Raji (cell line): ENCODE data around the gene AKAP7.

Source experiments
- POLR2A ChIP-seq: IDR thresholded peaks from 2 replicates; pipeline ENCODE4 v1.6.1; 2011; ENCODE audit warnings: low read depth, low read length, control low read depth; ENCODE audit not compliant: insufficient read depth

AKAP7 gene

GRCh38 chr6:131125431-131125830 is 9.8 kb upstream of the AKAP7 start:
- no peak for TF ChIP-seq POLR2A

GRCh38 chr6:131129689-131130553 is 5.3 kb upstream of the AKAP7 start:
- TF ChIP-seq POLR2A, result no peak

DNA sequence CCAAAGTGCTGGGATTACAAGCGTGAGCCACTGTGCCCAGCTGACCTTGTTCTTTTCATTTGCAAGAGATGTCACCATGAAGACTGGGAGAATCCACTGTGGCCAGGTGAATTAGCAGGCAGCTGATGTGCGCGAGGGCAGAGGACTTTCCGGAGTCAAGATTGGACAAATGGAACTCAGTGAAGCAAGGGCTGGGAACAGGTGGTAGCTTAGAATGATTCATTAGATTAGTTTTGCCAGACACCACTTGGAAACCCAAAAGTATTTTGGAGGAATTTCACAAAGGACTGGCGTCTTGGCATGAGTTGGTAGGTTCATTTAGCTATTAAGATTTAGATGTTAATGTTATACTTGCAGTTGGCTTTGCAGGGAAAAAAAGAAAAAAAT is 4.7 kb upstream of the AKAP7 start:
- no peak for TF ChIP-seq POLR2A

- TF ChIP-seq POLR2A, result no peak
Measured at GRCh38 chr6:131132360-131132759, 2.9 kb upstream of the AKAP7 start.

DNA sequence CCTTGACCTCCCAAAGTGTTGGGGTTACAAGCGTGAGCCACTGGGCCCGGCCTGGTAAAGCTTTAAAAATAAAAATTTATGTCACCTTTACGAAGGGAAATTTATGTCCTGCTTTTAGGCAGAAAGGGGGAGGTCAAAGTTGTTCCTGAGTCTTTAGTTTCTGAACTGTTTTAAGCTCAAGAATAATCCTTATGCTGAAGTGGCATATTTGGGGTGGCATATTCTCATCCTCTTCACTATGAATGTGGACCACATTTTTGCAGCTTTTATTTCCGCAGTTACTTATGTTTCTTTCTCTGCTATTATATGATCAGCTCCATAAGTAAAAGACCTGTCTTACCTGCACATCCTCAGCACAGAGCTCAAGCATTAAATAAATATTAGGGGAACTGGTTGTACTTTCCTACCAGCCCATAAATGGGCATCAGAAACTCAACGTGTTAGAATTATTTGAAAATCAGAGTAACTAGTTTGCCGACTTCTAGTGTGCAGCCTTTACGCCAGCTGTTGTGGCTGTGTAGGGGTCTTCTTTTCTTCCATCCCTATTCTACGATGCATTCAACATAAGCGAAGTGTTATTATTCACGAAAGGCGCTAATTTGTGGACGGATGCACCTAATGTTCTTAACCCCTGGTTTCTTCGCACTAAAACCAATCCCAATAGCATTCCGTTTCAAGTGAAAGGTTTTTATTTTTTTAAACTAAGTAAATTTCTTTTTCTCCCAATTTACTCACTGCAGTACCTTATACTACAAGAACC is 867 bp upstream of the AKAP7 start:
- no peak for TF ChIP-seq POLR2A

DNA sequence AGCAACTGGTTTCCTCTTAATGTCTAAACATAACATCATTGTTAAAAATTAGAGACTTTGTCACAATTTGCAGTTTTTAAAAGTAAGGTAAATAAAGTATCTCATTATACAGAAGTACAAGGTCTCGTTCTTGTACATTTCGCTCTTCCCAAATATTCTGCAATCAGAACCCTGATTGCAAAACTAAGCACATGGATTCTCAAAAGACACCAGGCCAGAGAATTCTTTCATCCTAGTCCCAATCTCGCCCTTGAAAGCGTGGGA is 355 bp upstream of the AKAP7 start:
- TF ChIP-seq POLR2A, result no peak

- TF ChIP-seq POLR2A, result no peak
Measured at GRCh38 chr6:131136021-131136786, 937 bp downstream of the AKAP7 start.

DNA sequence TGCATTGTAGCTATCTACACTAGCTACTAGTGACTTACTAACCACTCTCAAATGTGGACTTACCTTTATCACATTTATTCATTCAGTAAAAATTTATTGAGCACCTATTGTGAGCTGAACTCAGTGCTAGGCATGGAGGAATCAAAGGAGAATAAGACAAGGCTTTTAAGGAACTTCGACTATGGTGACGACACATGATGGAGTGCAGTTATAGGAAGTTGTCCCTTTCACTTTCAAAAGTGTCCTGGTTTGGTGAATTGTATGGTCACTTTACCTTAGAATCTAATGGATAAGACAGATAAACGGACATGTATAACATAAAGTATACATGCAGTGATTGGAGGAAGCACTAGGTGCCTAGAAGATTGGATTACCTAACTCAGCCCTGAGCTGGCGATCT is 4.3 kb downstream of the AKAP7 start:
- TF ChIP-seq POLR2A, result no peak

DNA sequence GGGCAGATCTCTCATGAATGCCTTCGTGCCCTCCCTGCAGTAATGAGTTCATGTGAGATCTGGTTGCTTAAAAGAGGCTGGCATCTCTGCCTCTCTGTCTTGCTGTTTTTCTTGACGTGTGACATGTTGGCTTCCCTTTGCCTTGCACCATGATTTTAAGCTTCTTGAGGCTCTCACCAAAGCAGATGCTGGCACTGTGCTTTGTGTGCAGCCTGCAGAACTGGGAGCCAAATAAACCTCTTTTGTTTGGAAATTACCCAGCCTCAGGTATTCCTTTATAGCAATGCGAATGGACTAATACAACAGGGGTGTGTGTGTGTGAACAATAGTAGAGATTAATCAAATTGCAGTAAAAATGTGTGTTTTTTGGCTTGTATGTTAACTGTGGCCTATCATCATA is 8.1 kb downstream of the AKAP7 start:
- TF ChIP-seq POLR2A, result no peak

GRCh38 chr6:131146865-131147264 is 11.6 kb downstream of the AKAP7 start:
- no peak for TF ChIP-seq POLR2A

DNA sequence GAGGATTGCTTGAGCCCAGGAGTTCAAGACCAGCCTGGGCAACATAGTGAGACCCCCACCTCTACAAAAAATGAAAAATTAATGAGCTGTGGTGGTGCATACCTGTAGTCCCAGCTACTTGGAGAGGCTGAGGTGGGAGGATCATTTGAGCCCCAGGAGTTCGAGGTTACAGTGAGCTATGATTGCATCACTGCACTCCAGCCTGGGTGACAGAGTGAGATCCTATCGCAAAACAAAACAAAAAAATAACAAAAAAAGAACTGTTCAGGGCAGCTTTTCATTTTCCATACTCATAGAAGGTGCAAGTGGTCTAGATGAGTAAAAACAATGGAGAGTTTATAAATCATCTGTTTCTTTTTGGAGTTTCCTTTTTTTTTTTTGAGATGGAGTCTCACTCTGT is 21.1 kb downstream of the AKAP7 start:
- no peak for TF ChIP-seq POLR2A

DNA sequence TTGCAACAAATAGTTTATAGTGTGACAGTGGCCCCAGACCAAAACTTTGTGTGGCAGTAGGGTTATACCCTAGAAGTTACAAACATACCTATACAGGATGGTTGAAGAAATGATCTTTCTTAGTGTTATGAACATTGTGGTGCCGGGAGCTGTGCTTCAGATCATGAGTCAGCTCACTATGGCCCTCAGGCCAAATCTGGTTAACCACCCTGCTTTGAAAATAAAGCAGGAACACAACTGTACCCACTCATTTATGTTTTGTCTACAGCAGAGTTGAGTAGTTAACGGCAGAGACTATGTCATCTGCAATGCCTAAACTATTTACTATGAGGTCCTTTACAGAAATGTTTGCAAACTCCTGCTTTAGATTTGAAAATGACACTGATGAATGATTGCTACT is 24.3 kb downstream of the AKAP7 start:
- TF ChIP-seq POLR2A, result no peak

DNA sequence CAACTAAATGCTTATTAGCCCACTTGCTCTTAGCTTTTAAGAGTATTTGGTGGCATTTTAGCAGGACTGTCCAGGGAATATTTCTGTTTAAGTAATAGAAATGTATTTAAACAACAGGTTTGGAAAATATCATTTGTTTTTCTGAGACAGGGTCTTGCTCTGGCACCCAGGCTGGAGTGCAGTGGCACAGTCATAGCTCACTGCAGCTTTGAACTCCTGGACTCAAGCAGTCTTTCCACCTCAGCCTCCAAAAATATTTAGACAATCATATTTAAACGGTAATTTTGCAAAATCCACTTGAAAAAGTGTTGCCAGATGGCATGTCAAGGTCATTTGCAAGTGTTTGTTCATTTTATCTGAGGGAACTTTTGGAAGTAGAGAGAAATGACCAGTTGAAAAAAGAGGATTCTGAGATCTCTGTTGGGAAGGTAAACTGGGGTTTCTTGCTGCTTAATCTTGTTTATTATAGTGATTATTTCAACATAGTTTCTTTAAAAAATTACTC is 25.0 kb downstream of the AKAP7 start:
- TF ChIP-seq POLR2A, result no peak

- TF ChIP-seq POLR2A, result no peak
Measured at GRCh38 chr6:131161987-131162386, 26.7 kb downstream of the AKAP7 start.

DNA sequence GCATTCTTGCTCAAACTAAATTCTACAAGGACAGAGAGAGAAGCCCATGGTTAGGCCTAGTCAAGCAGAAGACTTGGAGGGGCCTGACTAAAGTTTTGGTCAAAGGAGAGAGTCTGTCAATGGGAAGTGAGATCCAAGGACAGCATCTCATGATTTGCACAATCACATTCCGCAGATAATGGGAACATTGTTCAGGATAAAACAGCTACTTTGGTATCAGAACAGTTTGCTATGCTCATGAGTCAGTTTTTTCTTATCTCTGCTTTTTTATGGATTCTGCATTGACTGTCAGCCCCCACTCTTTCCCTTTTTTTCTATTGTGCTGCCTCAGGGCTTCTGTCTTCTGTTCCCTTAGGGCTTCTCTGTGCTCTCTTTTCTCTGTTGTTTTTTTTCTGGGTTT is 28.6 kb downstream of the AKAP7 start:
- no peak for TF ChIP-seq POLR2A

- no peak for TF ChIP-seq POLR2A
Measured at GRCh38 chr6:131164506-131164905, 29.2 kb downstream of the AKAP7 start.
